ENCODE data around the gene DCLK1. TPM values are rescaled to one million over a fixed set of nuclear protein-coding genes. Genes with fewer than 3 reads are reported as not detected.

DCLK1 gene
- total RNA-seq, 1 donor from 2014 or later, result not detected

GRCh38 chr13:35871561-35871960 lies 259.6 kb downstream of the DCLK1 start:
- intact Hi-C loops (cut with micrococcal nuclease), result no loop called here

DNA sequence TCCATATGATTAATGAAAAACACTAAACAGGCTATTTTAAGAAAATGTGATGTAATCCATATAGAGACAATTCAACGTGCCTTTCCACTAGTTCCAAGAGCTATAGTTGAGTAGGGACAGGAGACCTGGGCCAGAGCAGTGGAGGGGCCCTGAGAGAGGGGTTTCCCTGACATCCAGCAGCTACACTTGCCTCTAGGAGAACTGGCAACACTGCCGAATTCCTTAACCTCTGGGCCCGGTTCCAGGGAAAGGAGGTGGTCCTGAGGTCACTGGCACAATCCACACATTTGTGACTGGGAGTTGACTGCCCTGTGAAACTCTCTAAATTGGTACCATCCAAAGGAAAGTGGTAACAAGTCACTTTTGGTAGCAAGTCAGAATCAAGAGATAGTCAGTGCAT lies 264.4 kb downstream of the DCLK1 start:
- intact Hi-C loops (cut with micrococcal nuclease), result no loop called here

DNA sequence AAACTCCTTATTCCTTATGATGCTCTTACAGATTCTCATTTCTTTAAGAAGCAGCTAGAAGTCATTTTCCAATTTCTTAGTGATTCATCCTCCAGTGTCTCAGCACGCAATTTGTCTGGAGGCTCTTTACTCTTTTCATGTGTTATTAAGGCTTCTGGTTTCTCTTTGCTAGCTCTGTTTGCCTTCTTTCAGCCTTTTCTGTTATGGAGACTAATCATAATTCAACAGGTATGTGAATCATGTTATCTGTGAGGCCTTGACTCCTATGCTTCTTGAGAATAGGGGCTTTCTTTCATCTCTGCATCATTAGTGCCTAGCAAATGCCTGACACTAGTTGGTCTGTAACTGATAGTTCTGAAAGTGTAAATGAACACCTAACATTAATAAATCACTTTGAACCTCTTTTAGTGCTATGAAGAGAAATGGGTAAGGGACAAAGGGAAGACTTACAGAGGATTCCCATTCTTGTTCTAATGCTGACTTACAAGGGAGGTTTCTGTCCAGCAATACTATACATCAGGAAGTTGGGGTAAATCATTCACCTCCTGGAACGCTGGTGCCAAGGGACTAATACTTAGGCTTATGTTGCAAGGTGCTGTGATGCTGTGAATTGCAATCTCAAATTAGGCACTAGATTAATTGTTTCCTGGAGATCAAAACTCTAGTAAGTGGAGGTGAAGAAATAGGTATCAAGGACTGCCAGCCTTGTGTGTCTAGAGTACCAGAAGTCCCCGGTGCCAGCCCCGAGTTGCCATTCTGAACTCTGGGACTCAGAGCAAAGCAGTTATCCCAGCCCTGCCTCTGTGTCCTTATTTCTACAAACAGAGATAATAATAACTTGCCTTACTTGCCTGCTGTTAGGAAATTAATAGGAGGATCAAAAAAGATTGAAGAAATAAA lies 265.6 kb downstream of the DCLK1 start:
- intact Hi-C loops (cut with micrococcal nuclease), result no loop called here

DNA sequence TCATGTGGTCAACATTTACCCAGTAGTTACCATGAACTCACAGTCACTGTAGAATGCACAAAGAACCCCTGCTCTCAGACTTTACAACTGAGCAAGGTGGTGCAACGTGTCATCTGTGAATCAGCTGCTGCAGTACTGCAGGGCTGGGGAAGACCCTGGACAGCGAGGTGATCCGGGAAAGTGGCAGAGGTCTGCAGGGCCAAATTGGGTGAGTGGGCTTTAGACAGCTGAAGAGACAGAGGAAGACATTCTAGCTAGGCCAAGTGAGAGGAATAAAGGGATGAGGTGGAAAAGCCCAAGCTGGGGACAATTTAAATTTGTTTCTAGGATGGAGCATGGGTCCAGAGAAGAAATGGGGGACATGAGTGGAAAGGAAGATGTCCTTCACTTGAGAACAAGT lies 270.5 kb downstream of the DCLK1 start:
- intact Hi-C loops (cut with micrococcal nuclease), result no loop called here

DNA sequence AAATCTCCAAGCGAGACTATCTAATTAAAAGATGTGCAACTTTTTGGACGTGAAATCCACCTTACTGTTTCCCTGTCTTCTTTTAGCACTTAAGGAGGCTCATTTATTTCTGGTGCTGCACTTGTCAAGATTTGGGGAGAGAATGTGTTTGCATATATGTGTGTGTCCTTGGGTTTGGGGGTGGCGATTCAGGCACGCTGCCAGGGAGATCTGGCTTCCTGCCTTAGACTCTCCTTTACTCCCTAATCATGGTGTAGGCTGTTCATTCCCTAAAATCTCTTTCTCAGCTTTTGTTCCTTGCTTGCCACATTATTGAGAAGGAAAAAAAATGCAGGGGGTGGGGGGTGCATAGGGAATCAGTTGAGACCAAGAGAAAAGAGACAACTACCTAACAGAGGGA lies 271.2 kb downstream of the DCLK1 start:
- intact Hi-C loops (cut with micrococcal nuclease), result no loop called here

DNA sequence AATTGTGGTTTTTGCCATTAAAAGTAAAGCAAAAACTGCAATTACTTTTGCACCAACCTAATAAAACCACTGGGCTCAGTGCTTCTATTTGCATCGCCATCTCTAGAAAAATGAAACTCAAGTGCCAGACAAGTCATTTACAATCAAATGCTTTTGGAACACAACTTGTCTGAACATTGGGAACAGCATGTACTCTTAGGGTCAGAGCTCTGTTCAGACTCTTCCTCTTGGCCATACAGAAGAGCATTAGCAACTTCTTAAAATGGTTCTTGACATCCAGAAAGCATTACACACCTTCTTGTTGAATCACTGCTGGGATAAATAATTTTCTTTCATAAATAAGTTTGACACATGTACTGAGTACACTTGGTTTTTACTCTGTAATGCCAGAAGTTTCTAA lies 272.5 kb downstream of the DCLK1 start:
- intact Hi-C loops (cut with micrococcal nuclease), result no loop called here

GRCh38 chr13:35857769-35858168 lies 273.4 kb downstream of the DCLK1 start:
- intact Hi-C loops (cut with micrococcal nuclease), result no loop called here

DNA sequence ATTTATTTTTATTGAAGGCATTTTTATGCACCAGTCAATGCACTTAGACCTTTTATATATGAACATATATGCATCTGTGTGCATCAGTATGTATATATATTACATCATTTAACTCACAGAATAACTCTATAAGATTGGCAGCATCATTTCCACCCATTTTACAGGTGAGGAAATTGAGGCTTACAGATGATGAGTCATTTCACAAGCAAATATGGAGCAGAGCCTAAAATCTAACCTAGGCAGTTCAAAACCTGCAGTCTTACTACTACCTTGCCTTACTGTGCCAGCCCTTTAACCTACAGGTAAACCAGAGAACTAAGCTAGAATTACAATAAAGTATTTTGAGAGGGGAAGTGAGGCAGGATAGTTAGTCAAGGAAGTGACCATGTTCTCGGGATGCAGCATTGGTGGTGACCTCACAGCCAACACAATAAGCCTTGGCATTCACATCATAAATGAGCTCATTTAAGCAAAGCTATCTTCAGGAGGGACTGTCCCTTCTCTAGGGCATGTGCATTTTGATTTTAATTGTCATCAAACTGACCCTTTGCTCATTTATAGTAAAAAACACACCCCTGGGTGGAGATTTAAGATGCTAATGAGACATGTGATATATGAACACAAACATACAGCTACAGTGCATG lies 274.3 kb downstream of the DCLK1 start:
- intact Hi-C loops (cut with micrococcal nuclease), result no loop called here

GRCh38 chr13:35856084-35856483 lies 275.1 kb downstream of the DCLK1 start:
- intact Hi-C loops (cut with micrococcal nuclease), result no loop called here

- intact Hi-C loops (cut with micrococcal nuclease), result no loop called here
Observed at GRCh38 chr13:35855531-35856019, 275.6 kb downstream of the DCLK1 start.

- intact Hi-C loops (cut with micrococcal nuclease), result no loop called here
Observed at GRCh38 chr13:35854286-35854685, 276.9 kb downstream of the DCLK1 start.

DNA sequence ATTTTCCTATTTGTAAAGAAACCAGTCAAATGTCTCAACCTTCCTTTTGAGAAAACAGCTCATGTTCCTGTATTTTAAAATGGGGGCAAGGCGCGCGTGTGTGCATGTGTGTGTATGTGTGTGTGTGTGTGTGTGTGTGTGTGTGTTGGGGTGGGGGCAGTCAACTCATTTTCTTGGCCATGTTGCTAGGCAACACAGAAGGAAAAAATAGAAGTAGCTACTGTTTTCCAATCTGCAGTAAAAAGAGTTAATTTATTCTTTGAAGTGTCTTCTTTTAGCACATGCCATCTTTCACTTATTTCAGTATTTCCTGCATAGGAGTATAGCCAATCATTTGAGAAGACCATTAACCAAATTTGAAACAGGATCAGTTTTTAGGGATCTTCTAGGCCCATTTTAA lies 279.3 kb downstream of the DCLK1 start:
- intact Hi-C loops (cut with micrococcal nuclease), result no loop called here

- intact Hi-C loops (cut with micrococcal nuclease), result no loop called here
Observed at GRCh38 chr13:35851356-35851755, 279.8 kb downstream of the DCLK1 start.

DNA sequence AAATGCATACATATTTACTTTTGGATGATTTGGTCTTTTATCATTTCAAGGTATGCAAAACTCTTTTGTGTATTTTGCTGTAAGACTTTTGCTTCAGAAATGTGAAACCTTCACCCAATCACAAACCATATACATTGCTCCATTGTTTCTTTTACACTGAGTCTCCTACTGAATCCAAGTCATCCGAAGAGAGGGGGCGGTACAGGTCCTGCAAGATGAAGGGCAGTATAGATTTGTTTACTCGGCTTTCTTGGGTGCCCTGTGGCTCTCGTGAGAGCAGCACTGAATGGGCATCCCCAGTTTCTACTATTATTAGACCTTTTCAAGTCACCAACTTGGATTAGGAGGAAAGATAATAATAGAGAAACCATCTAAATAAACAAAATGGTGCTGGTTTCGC lies 280.6 kb downstream of the DCLK1 start:
- intact Hi-C loops (cut with micrococcal nuclease), result no loop called here

- intact Hi-C loops (cut with micrococcal nuclease), result no loop called here
Observed at GRCh38 chr13:35849256-35849644, 281.9 kb downstream of the DCLK1 start.

DNA sequence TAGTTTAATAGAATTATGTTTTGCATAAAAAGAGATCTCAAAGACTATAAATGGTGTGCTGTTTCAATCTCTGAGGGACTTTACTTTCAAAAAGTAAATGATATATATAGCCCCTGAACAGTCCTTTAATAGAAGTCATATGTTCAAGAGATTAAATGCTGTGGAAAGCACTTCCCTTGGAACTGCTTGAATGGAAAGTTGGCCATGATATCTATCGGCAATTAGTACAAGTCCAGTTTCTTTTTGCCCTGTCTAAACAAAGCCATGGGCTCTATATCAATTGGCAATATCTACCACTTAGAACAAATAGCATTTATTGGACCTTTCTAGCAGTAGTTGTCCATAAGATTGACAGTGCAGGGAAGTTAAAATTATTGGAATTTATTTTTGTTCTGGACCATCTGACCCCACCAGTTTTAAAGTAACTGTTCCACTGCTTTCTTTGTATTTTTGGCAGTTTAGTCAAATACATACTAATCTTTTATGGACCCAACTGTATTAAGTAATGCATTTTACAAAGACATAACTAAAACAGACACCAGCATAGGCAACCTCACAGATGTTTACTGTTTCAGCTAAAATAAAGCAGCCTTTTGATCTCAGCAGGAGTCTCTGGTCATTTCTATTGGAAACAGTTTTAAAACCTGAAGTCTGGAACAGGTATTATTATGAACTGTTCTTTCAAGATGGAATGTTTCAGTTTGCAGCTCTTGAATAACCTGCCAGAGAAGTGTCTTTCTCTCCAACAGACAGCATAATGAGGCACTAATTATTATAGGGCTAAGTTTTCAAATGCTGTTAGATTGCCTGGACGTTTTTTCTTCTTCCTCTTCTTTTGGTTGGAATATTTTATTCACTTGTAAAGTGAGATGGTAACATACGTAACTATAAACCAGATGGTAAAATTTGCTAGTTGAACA lies 282.6 kb downstream of the DCLK1 start:
- intact Hi-C loops (cut with micrococcal nuclease), result no loop called here

DNA sequence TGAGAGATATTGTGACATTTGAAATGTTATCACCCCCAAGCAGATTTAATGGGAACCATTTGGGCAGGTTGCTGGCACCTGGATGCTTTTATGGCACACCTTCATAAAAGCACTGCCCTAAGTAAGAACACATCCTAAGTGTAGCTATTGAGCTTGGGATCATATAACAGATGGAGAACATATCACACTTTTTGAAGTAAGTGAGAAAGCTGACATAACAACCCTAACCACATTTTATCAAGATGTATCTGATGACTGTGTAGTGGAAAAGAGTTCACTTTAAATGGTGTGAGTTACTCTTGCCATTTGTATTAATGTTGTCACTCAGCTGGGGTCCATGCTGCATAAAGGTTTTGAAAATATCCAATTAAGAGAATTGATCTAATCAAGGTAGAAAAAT lies 287.9 kb downstream of the DCLK1 start:
- intact Hi-C loops (cut with micrococcal nuclease), result no loop called here

GRCh38 chr13:35841060-35841521 lies 290.1 kb downstream of the DCLK1 start:
- intact Hi-C loops (cut with micrococcal nuclease), result no loop called here

GRCh38 chr13:35839806-35840205 lies 291.4 kb downstream of the DCLK1 start:
- intact Hi-C loops (cut with micrococcal nuclease), result no loop called here

- intact Hi-C loops (cut with micrococcal nuclease), result no loop called here
Observed at GRCh38 chr13:35838356-35838755, 292.8 kb downstream of the DCLK1 start.

DNA sequence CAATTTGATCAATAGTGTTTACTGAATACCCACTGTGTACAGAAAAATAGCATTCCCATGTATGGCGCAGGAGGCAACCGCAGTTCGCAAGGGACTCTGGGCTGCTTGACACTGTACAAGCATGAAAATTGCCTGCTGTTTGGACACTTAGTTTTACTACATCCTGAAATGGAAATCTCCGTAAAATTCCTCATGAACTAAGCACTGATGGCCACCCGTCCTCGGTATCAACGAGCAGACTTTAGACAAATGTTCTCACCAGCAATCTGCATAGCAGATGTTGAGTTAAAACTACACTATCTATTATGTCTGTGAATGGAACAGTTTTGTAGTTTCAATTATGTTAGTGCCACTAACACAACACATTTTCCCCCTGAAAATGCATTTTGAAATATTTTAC lies 294.7 kb downstream of the DCLK1 start:
- intact Hi-C loops (cut with micrococcal nuclease), result no loop called here

- intact Hi-C loops (cut with micrococcal nuclease), result no loop called here
Observed at GRCh38 chr13:35835989-35836388, 295.2 kb downstream of the DCLK1 start.
